T-helper 17 cell (primary cell): ENCODE results near the gene FAM13C. TPM values are rescaled to one million over a fixed set of nuclear protein-coding genes. Genes with fewer than 3 reads are reported as not detected.

Experiments
- ATAC-seq: fragments of 150-1000 bp; cut with Tn5 transposase; 2 replicates; pipeline ENCODE4 v1.10.0; 2021; ENCODE audit warnings: mild to moderate bottlenecking, moderate library complexity
- DNase-seq, 3 donors: peaks; one replicate each; pipeline versions ENCODE4 v3.0.0 to v3.0.0-alpha.2; 2020 to 2021
- H3K9me3 ChIP-seq: one replicate; pipeline ENCODE4 v1.7.0; 2013; ENCODE audit warnings: low read length, mild to moderate bottlenecking; ENCODE audit not compliant: control insufficient read depth, poor library complexity, severe bottlenecking
- H3K27ac Mint-ChIP-seq: one replicate; pipeline ENCODE4 v1.8.0; 2022; ENCODE audit warnings: mild to moderate bottlenecking, moderate library complexity, mixed read lengths
- H3K27me3 Mint-ChIP-seq: one replicate; pipeline ENCODE4 v1.8.0; 2022; ENCODE audit warnings: mixed read lengths
- H3K36me3 Mint-ChIP-seq: one replicate; pipeline ENCODE4 v1.8.0; 2022; ENCODE audit warnings: low read depth, mixed read lengths
- H3K4me1 Mint-ChIP-seq: one replicate; pipeline ENCODE4 v1.8.0; 2022; ENCODE audit warnings: mild to moderate bottlenecking, mixed read lengths
- H3K4me3 Mint-ChIP-seq: one replicate; pipeline ENCODE4 v1.8.0; 2022; ENCODE audit warnings: mild to moderate bottlenecking, moderate library complexity, mixed read lengths
- total RNA-seq, 4 donors: library from RNA in 2 of 4; stranded (reverse) in 2 of 4; gene quantifications; one replicate each; pipeline ENCODE4 v1.2.3 and lab custom pipeline; 2022 to 2026

The FAM13C gene
- total RNA-seq, 2 donors from 2014 or later, result not detected

DNA sequence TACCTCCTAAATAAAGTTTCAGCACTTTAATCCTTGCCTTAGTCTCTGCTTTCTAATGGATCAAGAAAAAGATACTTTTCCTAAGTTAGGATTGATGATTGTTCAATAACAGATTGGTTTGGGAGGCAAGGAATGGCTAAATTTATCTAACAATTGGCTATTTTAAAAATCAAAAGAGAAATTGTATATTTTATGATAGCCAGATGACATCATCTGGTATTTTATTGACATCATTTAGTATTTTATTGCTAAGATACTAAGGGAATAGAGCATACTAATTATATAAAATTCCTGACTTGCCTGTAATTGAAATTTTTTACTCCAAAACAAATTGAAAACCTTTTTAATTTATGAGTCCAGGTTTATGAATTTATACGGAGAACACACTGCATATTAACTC, 19.3 kb upstream of the FAM13C start:
- H3K4me3 Mint-ChIP-seq, result no peak overlapping the region
- no peaks in the 10 kb centered on the region for H3K36me3 Mint-ChIP-seq
- no peaks in the 10 kb centered on the region for H3K4me1 Mint-ChIP-seq
- H3K27me3 Mint-ChIP-seq, result no peaks in the 10 kb centered on the region
- no peak overlapping the region for H3K27ac Mint-ChIP-seq
- H3K9me3 ChIP-seq, result no peaks in the 10 kb centered on the region
- DNase-seq, result no peak
- ATAC-seq, result no peak

DNA sequence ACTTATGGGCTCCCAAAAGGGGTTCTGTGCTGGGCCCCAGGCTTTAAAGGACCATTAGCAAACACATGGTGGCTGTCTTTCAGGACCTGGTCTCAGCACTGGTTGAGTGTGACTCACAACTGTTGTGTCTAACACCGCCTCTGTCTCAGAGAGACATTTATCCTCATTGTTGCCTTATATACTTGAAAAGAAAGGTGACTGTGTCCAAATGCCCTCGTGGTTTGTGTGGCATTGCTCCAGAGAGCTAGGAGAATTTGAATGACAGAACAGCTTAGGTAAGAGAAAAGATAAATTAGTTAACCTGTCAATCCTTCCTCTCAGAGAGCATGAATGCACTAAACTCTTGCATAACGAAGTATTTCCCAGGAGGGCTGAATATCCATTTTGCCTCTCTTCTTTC, 14.5 kb upstream of the FAM13C start:
- Mint-ChIP-seq H3K27me3 (no peaks in the 10 kb centered on the region), H3K27ac (no peak overlapping the region), H3K36me3 (no peaks in the 10 kb centered on the region), H3K4me3 (no peak overlapping the region), H3K4me1 (no peaks in the 10 kb centered on the region)
- DNase-seq, result no peak
- no peaks in the 10 kb centered on the region for H3K9me3 ChIP-seq
- ATAC-seq, result no peak

DNA sequence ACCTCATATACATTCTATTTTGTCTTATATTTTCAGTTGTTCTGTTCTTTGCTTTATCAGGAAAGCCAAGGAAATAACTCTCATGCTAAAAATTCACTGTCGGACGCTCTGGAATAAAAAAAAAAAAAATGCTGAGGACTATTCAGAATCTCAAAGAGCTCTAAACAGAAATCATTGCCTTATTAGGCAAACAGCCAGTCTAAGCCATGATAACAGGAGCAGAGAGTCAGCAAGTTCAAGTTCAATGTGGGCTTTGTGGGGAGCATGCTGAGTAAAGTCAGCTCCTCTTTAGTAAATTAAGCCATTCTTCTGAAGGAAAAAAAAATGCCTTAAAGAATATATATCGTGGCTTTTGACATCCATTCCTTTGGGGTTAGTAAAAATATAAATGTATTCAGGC, 13.6 kb upstream of the FAM13C start:
- Mint-ChIP-seq H3K27me3 (no peaks in the 10 kb centered on the region), H3K4me1 (no peaks in the 10 kb centered on the region), H3K4me3 (no peak overlapping the region), H3K27ac (no peak overlapping the region), H3K36me3 (no peaks in the 10 kb centered on the region)
- H3K9me3 ChIP-seq, result no peaks in the 10 kb centered on the region
- ATAC-seq (no peak), DNase-seq (no peak)

DNA sequence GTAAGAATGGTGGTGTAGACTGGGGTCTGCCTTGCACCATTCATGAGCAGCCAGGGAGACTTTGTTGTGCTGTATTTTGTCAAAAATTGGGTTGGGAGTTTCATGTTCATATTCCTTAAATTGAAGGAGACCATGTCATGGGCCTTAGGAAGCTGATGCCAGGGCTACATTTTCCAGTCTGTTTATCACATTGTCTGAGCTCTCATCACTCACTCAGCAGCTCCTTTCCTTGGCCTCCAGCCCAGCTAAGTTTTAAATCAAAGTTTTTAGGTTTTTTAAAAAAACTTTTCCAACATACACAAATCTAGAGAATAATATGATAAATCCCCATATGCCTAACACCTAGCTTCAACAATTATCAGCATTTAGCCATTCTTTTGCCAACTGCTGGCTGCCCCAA, 12.6 kb upstream of the FAM13C start:
- Mint-ChIP-seq H3K36me3 (no peaks in the 10 kb centered on the region), H3K27me3 (no peaks in the 10 kb centered on the region), H3K4me1 (no peaks in the 10 kb centered on the region), H3K27ac (no peak overlapping the region), H3K4me3 (no peak overlapping the region)
- DNase-seq, result no peak
- no peak for ATAC-seq
- no peaks in the 10 kb centered on the region for H3K9me3 ChIP-seq

DNA sequence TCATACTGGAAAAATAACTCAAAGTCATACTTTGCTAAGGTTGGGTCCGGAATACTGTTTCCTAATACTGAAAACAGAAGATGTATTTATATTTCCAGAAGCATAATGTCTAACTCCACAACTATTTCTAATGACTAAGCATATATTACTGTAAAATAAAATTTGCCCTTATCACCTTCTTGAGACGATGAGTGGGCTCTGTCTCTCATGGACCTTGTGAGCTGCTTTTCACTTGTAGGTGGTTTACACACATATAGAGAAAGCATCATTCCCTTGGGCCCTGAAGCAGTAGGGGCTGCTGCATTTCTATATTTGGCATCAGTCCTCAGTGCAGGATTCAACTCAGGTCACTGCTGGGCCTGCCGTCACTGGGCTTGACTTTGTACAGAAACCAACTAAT, 10.7 kb upstream of the FAM13C start:
- Mint-ChIP-seq H3K4me1 (no peaks in the 10 kb centered on the region), H3K27ac (no peak overlapping the region), H3K27me3 (no peaks in the 10 kb centered on the region), H3K4me3 (no peak overlapping the region), H3K36me3 (no peaks in the 10 kb centered on the region)
- no peak for DNase-seq
- no peak for ATAC-seq
- H3K9me3 ChIP-seq, result no peaks in the 10 kb centered on the region

GRCh38 chr10:59372543-59372942, 10.2 kb upstream of the FAM13C start:
- Mint-ChIP-seq H3K4me1 (no peaks in the 10 kb centered on the region), H3K27me3 (no peaks in the 10 kb centered on the region), H3K27ac (no peak overlapping the region), H3K36me3 (no peaks in the 10 kb centered on the region), H3K4me3 (no peak overlapping the region)
- DNase-seq, result no peak
- no peaks in the 10 kb centered on the region for H3K9me3 ChIP-seq
- no peak for ATAC-seq

- Mint-ChIP-seq H3K4me1 (peaks cover 4% of the 10 kb centered on the region), H3K27ac (no peak overlapping the region), H3K36me3 (no peaks in the 10 kb centered on the region), H3K27me3 (peaks cover 19% of the 10 kb centered on the region), H3K4me3 (no peak overlapping the region)
- no peak for DNase-seq
- no peaks in the 10 kb centered on the region for H3K9me3 ChIP-seq
- no peak for ATAC-seq
Observed at GRCh38 chr10:59366290-59366689, 3.9 kb upstream of the FAM13C start.

DNA sequence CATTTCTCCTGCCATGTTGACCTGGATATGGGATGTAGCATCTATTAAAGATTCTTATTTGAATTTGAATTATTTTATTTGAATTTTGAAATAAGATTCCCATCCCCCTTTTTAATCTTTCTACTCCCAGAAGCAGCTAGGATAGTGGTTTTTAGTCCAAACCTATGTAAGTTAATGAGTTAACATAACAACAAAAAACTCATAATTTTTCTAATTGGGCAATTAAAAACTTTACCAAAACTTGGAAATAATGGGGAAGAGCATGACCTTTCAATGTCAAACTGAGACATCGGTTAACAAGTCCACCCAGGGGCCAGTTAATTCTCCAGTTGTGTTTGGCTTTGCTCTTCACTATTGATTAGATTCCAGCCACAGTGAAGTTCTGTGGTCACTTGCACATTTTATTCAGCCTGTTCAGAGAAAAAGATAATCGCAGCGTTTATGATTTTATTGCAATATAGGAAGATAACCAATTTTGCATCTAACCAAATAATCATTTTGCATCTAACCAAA, 1.2 kb upstream of the FAM13C start:
- peaks cover 4% of the 10 kb centered on the region for H3K4me1 Mint-ChIP-seq

GRCh38 chr10:59362959-59363381, 621 bp upstream of the FAM13C start:
- Mint-ChIP-seq H3K36me3 (no peaks in the 10 kb centered on the region), H3K4me3 (peak overlapping the region; percentile 69), H3K4me1 (peaks cover 4% of the 10 kb centered on the region), H3K27me3 (peaks cover 19% of the 10 kb centered on the region), H3K27ac (no peak overlapping the region)
- DNase-seq (no peak), ATAC-seq (peak; percentile 21)
- H3K9me3 ChIP-seq, result no peaks in the 10 kb centered on the region

More for the DNA sequence above, 1.2 kb upstream of the FAM13C start:
- ATAC-seq (no peak), DNase-seq (no peak)
- Mint-ChIP-seq H3K4me3 (no peak overlapping the region), H3K27me3 (peaks cover 19% of the 10 kb centered on the region), H3K36me3 (no peaks in the 10 kb centered on the region), H3K27ac (no peak overlapping the region)
- no peaks in the 10 kb centered on the region for H3K9me3 ChIP-seq

GRCh38 chr10:59361663-59362143, 646 bp downstream of the FAM13C start:
- Mint-ChIP-seq H3K36me3 (no peaks in the 10 kb centered on the region), H3K4me3 (no peak overlapping the region), H3K27me3 (peaks cover 19% of the 10 kb centered on the region), H3K4me1 (peaks cover 4% of the 10 kb centered on the region), H3K27ac (no peak overlapping the region)
- DNase-seq (no peak), ATAC-seq (no peak)
- H3K9me3 ChIP-seq, result no peaks in the 10 kb centered on the region

GRCh38 chr10:59360605-59361405, 1.5 kb downstream of the FAM13C start:
- H3K27ac Mint-ChIP-seq, result no peak overlapping the region
- ATAC-seq, result no peak
- peaks cover 19% of the 10 kb centered on the region for H3K27me3 Mint-ChIP-seq

GRCh38 chr10:59358576-59358975, 3.8 kb downstream of the FAM13C start:
- Mint-ChIP-seq H3K4me3 (no peak overlapping the region), H3K27me3 (peaks cover 11% of the 10 kb centered on the region), H3K4me1 (peaks cover 4% of the 10 kb centered on the region), H3K36me3 (no peaks in the 10 kb centered on the region), H3K27ac (no peak overlapping the region)
- no peak for ATAC-seq
- no peaks in the 10 kb centered on the region for H3K9me3 ChIP-seq
- DNase-seq, result no peak

More at GRCh38 chr10:59360605-59361405, 1.5 kb downstream of the FAM13C start:
- peaks cover 4% of the 10 kb centered on the region for H3K4me1 Mint-ChIP-seq
- H3K9me3 ChIP-seq, result no peaks in the 10 kb centered on the region
- no peak for DNase-seq
- no peaks in the 10 kb centered on the region for H3K36me3 Mint-ChIP-seq
- no peak overlapping the region for H3K4me3 Mint-ChIP-seq

DNA sequence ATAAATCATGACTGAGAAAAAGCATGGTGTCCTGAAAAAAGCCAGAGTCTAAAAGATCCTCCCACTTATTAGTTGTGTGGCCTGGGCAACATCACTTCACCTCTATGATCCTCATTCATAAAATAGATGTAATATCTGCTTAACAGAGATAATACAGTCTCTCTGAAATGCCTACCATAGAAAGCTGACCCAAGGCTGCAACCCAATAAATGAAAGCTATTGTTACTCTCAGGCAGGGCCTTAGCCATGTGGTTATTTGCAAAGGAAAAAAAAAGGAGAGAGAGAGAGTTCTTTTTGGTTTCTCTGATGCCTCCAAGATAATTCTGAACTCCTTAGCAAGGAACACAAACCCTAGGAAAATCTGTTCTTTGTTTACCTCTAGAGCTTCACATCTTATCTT, 7.9 kb downstream of the FAM13C start:
- no peaks in the 10 kb centered on the region for H3K9me3 ChIP-seq
- Mint-ChIP-seq H3K4me1 (no peaks in the 10 kb centered on the region), H3K36me3 (no peaks in the 10 kb centered on the region), H3K27me3 (peaks cover 5% of the 10 kb centered on the region), H3K4me3 (no peak overlapping the region), H3K27ac (no peak overlapping the region)
- no peak for ATAC-seq
- no peak for DNase-seq

DNA sequence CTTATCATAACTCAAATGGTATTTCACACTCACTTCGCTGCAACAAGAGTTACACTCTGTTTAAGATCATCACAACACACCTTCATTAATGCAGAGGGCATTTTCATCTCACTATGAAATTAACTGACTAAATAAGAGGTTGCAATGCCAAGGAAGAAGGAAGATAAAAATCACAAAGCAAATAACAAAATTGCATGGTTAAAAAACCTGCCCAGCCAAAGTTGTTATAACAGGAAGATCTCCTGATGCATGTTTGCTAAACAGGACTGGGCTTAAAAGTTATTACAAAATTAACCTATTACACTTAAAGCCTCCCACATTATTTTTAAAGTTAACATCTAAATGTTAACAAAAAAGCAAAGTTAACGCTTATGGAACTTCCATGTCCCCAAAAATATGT, 11.8 kb downstream of the FAM13C start:
- H3K4me1 Mint-ChIP-seq, result no peaks in the 10 kb centered on the region
- no peak overlapping the region for H3K27ac Mint-ChIP-seq
- H3K9me3 ChIP-seq, result no peaks in the 10 kb centered on the region
- DNase-seq (no peak), ATAC-seq (no peak)
- no peak overlapping the region for H3K4me3 Mint-ChIP-seq
- no peaks in the 10 kb centered on the region for H3K36me3 Mint-ChIP-seq
- H3K27me3 Mint-ChIP-seq, result peaks cover 5% of the 10 kb centered on the region
